GM12872 (cell line): ENCODE measurements around the gene CASTOR1.

Source experiments
- TF ChIP-seq, protein P1 (sequence below): IDR thresholded peaks from 3 replicates; pipeline ENCODE4 v1.5.1; 2011; ENCODE audit warnings: low read depth, mild to moderate bottlenecking, low read length, moderate library complexity; ENCODE audit not compliant: insufficient read depth

CASTOR1 gene

DNA sequence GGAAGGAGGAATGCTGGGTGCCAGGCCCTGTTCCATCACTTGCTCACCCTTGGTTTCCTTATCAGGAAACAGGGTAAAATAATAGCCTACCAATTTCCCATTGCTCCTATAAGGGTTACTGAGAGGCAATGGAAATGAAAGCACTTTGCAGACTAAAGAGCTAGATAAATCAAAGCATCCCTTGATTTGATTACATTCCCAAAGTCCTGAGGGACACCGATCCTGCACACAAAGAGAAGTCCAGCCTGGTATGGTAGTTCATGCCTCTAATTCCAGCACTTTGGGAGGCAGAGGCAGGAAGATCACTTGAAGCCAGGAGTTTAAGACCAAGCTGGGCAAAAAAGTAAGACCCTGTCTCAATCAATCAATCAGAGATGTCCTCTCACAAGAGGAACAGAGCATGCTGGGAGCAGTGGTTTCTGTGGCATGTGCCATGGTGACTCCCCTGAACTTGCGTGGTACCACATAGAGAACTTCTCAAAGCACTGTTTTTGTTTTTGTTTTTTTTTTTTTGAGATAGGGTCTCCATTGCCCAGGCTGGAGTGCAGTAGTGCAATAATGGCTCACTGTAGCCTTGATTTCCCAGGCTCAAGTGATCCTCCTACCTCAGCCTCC is 26.8 kb upstream of the CASTOR1 start:
- TF ChIP-seq, protein P1, sequence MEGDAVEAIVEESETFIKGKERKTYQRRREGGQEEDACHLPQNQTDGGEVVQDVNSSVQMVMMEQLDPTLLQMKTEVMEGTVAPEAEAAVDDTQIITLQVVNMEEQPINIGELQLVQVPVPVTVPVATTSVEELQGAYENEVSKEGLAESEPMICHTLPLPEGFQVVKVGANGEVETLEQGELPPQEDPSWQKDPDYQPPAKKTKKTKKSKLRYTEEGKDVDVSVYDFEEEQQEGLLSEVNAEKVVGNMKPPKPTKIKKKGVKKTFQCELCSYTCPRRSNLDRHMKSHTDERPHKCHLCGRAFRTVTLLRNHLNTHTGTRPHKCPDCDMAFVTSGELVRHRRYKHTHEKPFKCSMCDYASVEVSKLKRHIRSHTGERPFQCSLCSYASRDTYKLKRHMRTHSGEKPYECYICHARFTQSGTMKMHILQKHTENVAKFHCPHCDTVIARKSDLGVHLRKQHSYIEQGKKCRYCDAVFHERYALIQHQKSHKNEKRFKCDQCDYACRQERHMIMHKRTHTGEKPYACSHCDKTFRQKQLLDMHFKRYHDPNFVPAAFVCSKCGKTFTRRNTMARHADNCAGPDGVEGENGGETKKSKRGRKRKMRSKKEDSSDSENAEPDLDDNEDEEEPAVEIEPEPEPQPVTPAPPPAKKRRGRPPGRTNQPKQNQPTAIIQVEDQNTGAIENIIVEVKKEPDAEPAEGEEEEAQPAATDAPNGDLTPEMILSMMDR = no peak

DNA sequence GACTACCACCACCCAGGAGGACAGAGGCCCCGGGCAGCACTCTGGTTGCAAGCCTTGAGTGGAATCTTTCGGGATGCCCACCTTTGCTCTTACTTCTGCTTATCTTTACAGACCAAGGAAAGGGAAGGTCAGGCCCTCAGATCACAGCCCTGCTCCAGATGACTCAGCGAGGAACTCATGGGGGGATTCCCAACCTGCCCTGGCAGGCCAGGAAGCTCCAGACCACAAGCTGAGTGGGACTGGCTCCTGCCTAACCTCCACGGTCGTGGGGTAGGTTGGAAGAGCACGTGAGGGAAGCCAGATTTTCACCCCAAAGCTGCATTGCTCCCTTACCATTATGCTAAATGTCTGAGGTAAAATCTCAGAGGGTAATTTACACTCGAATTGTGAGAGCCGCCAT is 25.6 kb upstream of the CASTOR1 start:
- TF ChIP-seq, protein P1 = no peak

DNA sequence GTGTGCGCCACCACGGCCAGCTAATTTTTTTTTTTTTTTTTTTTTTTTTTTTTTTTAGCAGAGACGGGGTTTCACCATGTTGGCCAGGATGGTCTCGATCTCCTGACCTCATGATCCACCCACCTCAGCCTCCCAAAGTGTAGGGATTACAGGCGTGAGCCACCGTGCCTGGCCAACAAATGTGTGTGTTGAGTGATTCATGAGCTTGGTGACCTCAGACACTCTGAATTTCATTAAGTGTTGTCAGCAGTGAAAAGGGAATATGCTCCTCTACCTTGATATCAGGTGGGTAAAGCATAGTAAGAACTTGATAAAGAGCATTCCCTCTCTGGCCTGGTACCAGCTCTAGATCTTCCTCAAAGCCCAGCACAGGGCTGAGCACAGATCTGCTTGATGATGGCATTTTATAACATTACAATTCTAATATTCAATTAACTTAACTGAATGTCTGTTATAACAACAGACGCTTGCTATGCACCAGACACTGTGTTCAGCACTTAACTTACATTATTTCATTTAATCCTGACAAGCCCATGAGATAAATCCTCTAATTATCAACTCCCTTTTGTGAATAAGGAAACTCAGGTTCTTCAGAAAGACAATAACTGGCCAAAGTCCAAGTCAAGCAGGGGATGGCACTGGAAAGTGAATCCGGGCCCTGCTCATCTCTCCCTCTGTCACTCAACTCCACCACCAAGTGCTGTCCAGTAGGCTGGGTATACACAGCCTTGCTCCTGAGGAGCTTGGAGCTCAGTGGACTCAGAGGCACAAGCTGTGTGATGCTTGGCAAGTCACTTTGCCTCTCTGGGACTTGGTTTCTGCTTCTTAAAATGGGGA is 24.4 kb upstream of the CASTOR1 start:
- TF ChIP-seq, protein P1 = no peak

DNA sequence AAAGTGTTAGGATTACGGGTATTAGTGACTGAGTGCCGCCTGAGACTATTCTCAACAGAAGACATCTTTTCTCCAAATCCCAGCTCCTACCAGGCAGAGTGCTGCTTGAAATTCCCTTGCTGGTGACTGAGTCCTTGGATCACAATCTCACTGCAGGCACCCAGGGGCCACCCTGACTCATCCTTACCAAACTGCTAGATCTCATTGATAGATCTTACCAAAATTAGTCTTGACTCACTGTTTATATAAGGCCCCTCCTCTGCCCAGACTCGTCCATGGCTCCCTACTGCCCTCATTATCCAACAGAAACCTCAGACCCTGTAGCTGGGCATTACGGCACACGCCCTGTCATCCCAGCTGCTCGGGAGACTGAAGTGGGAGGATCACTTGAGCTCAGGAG is 22.7 kb upstream of the CASTOR1 start:
- TF ChIP-seq, protein P1 = no peak

DNA sequence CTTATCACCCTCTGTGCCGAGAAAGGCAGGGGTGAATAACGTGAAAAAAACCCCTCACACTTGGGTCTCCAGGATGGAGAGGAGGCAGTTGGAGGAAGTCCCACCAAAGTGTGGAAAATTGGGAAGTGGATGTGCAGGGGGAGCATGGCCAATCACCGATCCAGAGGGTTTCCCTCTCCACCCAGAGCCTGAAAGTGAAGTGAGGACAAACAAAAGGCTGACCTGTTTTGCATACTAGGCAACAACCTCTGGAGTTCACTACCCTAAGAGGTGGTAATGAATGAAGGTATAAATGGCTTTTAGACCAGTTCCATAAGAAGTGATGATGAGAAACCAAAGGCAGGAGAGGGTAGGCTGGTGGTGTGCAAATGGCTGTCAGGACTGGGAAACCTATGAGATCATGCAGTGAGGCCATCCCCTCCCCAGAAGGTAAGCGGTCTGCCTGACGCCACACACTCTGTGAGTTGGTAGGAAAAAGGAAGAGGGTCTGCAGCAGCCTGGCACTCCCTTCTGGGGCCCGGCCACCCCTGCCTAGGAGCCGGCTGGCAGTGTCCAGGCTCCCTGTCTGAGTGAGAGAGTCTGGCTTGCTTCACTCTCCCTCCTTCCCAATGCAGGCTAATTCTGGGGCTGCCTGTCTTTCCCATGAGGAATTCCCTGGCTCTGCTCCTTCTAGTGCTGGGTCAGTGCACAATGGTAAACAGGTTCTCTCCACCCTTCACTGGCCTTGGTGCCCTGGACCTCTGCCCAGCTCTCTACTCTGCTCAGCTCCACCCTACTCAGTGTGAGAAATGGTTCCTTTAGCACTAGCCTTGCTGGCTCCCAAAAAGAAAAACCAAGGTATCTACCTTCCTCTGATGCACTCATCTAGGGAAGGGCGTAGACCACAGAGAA is 21.8 kb upstream of the CASTOR1 start:
- TF ChIP-seq, protein P1 = no peak

DNA sequence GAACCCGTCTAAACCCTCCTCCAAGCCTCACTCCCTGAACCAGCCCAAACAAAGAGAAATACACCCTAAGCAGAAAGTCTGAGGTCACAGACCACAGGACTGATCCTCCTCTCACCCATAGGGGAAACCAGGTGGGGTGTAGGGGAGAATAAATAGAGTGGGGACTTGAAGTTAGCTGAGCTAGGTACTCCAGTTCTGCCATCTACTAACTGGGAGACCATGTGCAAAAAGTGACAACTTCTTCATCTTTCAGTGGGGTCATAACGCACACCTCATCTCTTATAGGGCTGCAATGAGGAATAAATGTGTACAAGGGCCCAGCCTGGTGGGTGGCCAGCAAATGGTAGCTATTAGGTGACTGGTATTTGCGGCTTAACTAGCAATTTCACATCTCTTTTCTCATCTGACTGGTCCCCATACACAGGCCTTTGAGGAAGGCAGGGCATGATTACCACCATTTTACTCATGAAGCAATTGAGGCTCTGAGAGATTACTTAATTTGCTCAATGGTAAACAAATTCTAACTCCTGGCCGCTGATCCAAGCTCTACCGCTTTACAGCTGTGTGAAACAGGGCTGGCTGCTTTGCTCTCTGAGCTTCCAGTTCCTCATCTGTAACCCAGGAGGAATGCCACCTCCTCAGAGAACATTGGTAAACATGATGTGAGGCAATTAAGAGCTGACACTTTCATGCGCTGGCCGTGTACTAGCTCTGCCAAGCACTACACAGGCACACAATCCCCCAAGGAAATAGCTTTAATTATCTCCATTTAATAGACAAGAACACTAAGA is 20.8 kb upstream of the CASTOR1 start:
- TF ChIP-seq, protein P1 = peak; percentile 12; the same call in 1 of the 3 replicates
